ENCODE data around the gene TAF15.

The TAF15 gene

GRCh38 chr17:35867574-35867973 lies 58.3 kb downstream of the TAF15 start:
- no CpG with 5 or more reads among the region's 3 CpGs for WGBS (ENCODE audit: extremely low coverage, insufficient coverage, insufficient read length)
- Histone ChIP-seq H3K79me1 (ENCODE audit: low read length) (no peaks in the 10 kb centered on the region), H4K91ac (ENCODE audit: low read depth, low read length) (no peak overlapping the region), H4K12ac (ENCODE audit: low read depth, low read length) (no peak overlapping the region), H3K18ac (ENCODE audit: low read length) (no peak overlapping the region), H3K9me3 (ENCODE audit: insufficient read depth, low read depth, low read length) (no peaks in the 10 kb centered on the region), H3K4me1 (ENCODE audit: control insufficient read depth in 1 of 2, insufficient read depth in 2 of 2, low read length in 2 of 2) (peaks cover 3 to 4% of the 10 kb centered on the region in 2 experiments), H3K4me2 (ENCODE audit: low read length) (no peak overlapping the region), H2BK120ac (ENCODE audit: insufficient read depth, low read length, poor library complexity) (no peak overlapping the region), H3K27me3 (ENCODE audit: insufficient read depth, low read length) (no peaks in the 10 kb centered on the region), H3K79me2 (ENCODE audit: control insufficient read depth, insufficient read depth, low read length, poor library complexity) (no peaks in the 10 kb centered on the region), H2BK5ac (ENCODE audit: low read depth, low read length, poor library complexity) (no peak overlapping the region), H2AFZ (ENCODE audit: insufficient read depth, low read length, poor library complexity) (no peak overlapping the region), H3K23ac (ENCODE audit: low read length) (no peak overlapping the region), H3K27ac (ENCODE audit: low read depth, low read length) (no peak overlapping the region), H2BK12ac (ENCODE audit: low read length) (no peak overlapping the region), H3K4me3 (ENCODE audit: low read depth, low read length) (no peak overlapping the region), H3K4ac (ENCODE audit: low read depth, low read length) (no peak overlapping the region), H4K8ac (ENCODE audit: low read depth, low read length) (no peak overlapping the region), H3K9ac (ENCODE audit: low read length) (no peak overlapping the region), H3K36me3 (ENCODE audit: control insufficient read depth in 1 of 2, insufficient read depth in 2 of 2, low read length in 2 of 2) (no peaks in the 10 kb centered on the region), H3K14ac (ENCODE audit: low read length) (no peak overlapping the region), H2AK5ac (ENCODE audit: low read length) (no peak overlapping the region)
- DNase-seq: no peak

- H2BK120ac ChIP-seq (ENCODE audit: insufficient read depth, low read length, poor library complexity): no peak within 1 kb of the TSS
- H2BK5ac ChIP-seq (ENCODE audit: low read depth, low read length, poor library complexity): no peak within 1 kb of the TSS
- H3K36me3 ChIP-seq (ENCODE audit: control insufficient read depth in 1 of 2, insufficient read depth in 2 of 2, low read length in 2 of 2): no peaks in the 10 kb centered on the region
- H3K79me2 ChIP-seq (ENCODE audit: control insufficient read depth, insufficient read depth, low read length, poor library complexity): no peaks in the 10 kb centered on the region
- no peak within 1 kb of the TSS for H3K18ac ChIP-seq (ENCODE audit: low read length)
- no peak within 1 kb of the TSS for H3K9ac ChIP-seq (ENCODE audit: low read length)
- H3K27ac ChIP-seq (ENCODE audit: low read depth, low read length): no peak within 1 kb of the TSS
- no peak for DNase-seq
- H3K14ac ChIP-seq (ENCODE audit: low read length): no peak within 1 kb of the TSS
- peaks cover 3 to 4% of the 10 kb centered on the region in 2 experiments for H3K4me1 ChIP-seq (ENCODE audit: control insufficient read depth in 1 of 2, insufficient read depth in 2 of 2, low read length in 2 of 2)
- H4K8ac ChIP-seq (ENCODE audit: low read depth, low read length): no peak within 1 kb of the TSS
- no peak within 1 kb of the TSS for H3K4ac ChIP-seq (ENCODE audit: low read depth, low read length)
- H3K4me3 ChIP-seq (ENCODE audit: low read depth, low read length): no peak within 1 kb of the TSS
- no peaks in the 10 kb centered on the region for H3K9me3 ChIP-seq (ENCODE audit: insufficient read depth, low read depth, low read length)
- no peaks in the 10 kb centered on the region for H3K79me1 ChIP-seq (ENCODE audit: low read length)
- no peak within 1 kb of the TSS for H4K91ac ChIP-seq (ENCODE audit: low read depth, low read length)
- H4K12ac ChIP-seq (ENCODE audit: low read depth, low read length): no peak within 1 kb of the TSS
- H2AK5ac ChIP-seq (ENCODE audit: low read length): no peak within 1 kb of the TSS
- H3K27me3 ChIP-seq (ENCODE audit: insufficient read depth, low read length): no peaks in the 10 kb centered on the region
- no peak within 1 kb of the TSS for H3K4me2 ChIP-seq (ENCODE audit: low read length)
- H2BK12ac ChIP-seq (ENCODE audit: low read length): no peak within 1 kb of the TSS
- no CpG with 5 or more reads among the region's 3 CpGs for WGBS (ENCODE audit: extremely low coverage, insufficient coverage, insufficient read length)
- no peak within 1 kb of the TSS for H3K23ac ChIP-seq (ENCODE audit: low read length)
- H2AFZ ChIP-seq (ENCODE audit: insufficient read depth, low read length, poor library complexity): no peak within 1 kb of the TSS
Measured at GRCh38 chr17:35868737-35869136, 59.5 kb downstream of the TAF15 start, which contains the start of gene HEATR9. HEATR9 (minus strand) TSS chr17:35868891; CDS start chr17:35868742, 149 bp downstream.

- no peak overlapping the region for H2BK120ac ChIP-seq (ENCODE audit: insufficient read depth, low read length, poor library complexity)
- H3K79me1 ChIP-seq (ENCODE audit: low read length): no peaks in the 10 kb centered on the region
- H3K9ac ChIP-seq (ENCODE audit: low read length): no peak overlapping the region
- H3K9me3 ChIP-seq (ENCODE audit: insufficient read depth, low read depth, low read length): no peaks in the 10 kb centered on the region
- H3K14ac ChIP-seq (ENCODE audit: low read length): no peak overlapping the region
- H3K4me3 ChIP-seq (ENCODE audit: low read depth, low read length): no peak overlapping the region
- no peak overlapping the region for H3K23ac ChIP-seq (ENCODE audit: low read length)
- DNase-seq: peak in 1 of 2 donors; percentile 44
- no peak overlapping the region for H3K18ac ChIP-seq (ENCODE audit: low read length)
- H3K4me2 ChIP-seq (ENCODE audit: low read length): no peak overlapping the region
- no peak overlapping the region for H2AK5ac ChIP-seq (ENCODE audit: low read length)
- H4K91ac ChIP-seq (ENCODE audit: low read depth, low read length): no peak overlapping the region
- no peak overlapping the region for H3K4ac ChIP-seq (ENCODE audit: low read depth, low read length)
- H3K4me1 ChIP-seq (ENCODE audit: control insufficient read depth in 1 of 2, insufficient read depth in 2 of 2, low read length in 2 of 2): peaks cover 8 to 9% of the 10 kb centered on the region in 2 experiments
- H3K79me2 ChIP-seq (ENCODE audit: control insufficient read depth, insufficient read depth, low read length, poor library complexity): no peaks in the 10 kb centered on the region
- no peak overlapping the region for H2AFZ ChIP-seq (ENCODE audit: insufficient read depth, low read length, poor library complexity)
- no peak overlapping the region for H2BK12ac ChIP-seq (ENCODE audit: low read length)
- WGBS (ENCODE audit: extremely low coverage, insufficient coverage, insufficient read length): no CpG with 5 or more reads among the region's 8 CpGs
- no peaks in the 10 kb centered on the region for H3K27me3 ChIP-seq (ENCODE audit: insufficient read depth, low read length)
- no peak overlapping the region for H2BK5ac ChIP-seq (ENCODE audit: low read depth, low read length, poor library complexity)
- H4K8ac ChIP-seq (ENCODE audit: low read depth, low read length): no peak overlapping the region
- H3K27ac ChIP-seq (ENCODE audit: low read depth, low read length): no peak overlapping the region
- H3K36me3 ChIP-seq (ENCODE audit: control insufficient read depth in 1 of 2, insufficient read depth in 2 of 2, low read length in 2 of 2): no peaks in the 10 kb centered on the region
- no peak overlapping the region for H4K12ac ChIP-seq (ENCODE audit: low read depth, low read length)
Measured at GRCh38 chr17:35870906-35871819, 61.9 kb downstream of the TAF15 start.

- H3K27me3 ChIP-seq (ENCODE audit: insufficient read depth, low read length): no peaks in the 10 kb centered on the region
- H3K18ac ChIP-seq (ENCODE audit: low read length): no peak overlapping the region
- H4K12ac ChIP-seq (ENCODE audit: low read depth, low read length): no peak overlapping the region
- no peak overlapping the region for H4K91ac ChIP-seq (ENCODE audit: low read depth, low read length)
- no peaks in the 10 kb centered on the region for H3K79me2 ChIP-seq (ENCODE audit: control insufficient read depth, insufficient read depth, low read length, poor library complexity)
- no peak overlapping the region for H3K4me3 ChIP-seq (ENCODE audit: low read depth, low read length)
- H3K9me3 ChIP-seq (ENCODE audit: insufficient read depth, low read depth, low read length): no peaks in the 10 kb centered on the region
- peaks cover 6% of the 10 kb centered on the region in 2 experiments for H3K4me1 ChIP-seq (ENCODE audit: control insufficient read depth in 1 of 2, insufficient read depth in 2 of 2, low read length in 2 of 2)
- no peaks in the 10 kb centered on the region for H3K79me1 ChIP-seq (ENCODE audit: low read length)
- no peak overlapping the region for H3K4me2 ChIP-seq (ENCODE audit: low read length)
- no peak overlapping the region for H3K23ac ChIP-seq (ENCODE audit: low read length)
- H4K8ac ChIP-seq (ENCODE audit: low read depth, low read length): no peak overlapping the region
- H2BK12ac ChIP-seq (ENCODE audit: low read length): no peak overlapping the region
- DNase-seq: no peak
- no peak overlapping the region for H3K9ac ChIP-seq (ENCODE audit: low read length)
- H2AFZ ChIP-seq (ENCODE audit: insufficient read depth, low read length, poor library complexity): no peak overlapping the region
- 100% methylated on average over 1 of the region's 12 CpGs for WGBS (ENCODE audit: extremely low coverage, insufficient coverage, insufficient read length)
- no peak overlapping the region for H2BK120ac ChIP-seq (ENCODE audit: insufficient read depth, low read length, poor library complexity)
- H2AK5ac ChIP-seq (ENCODE audit: low read length): no peak overlapping the region
- no peak overlapping the region for H3K27ac ChIP-seq (ENCODE audit: low read depth, low read length)
- no peak overlapping the region for H3K14ac ChIP-seq (ENCODE audit: low read length)
- H2BK5ac ChIP-seq (ENCODE audit: low read depth, low read length, poor library complexity): no peak overlapping the region
- no peaks in the 10 kb centered on the region for H3K36me3 ChIP-seq (ENCODE audit: control insufficient read depth in 1 of 2, insufficient read depth in 2 of 2, low read length in 2 of 2)
- no peak overlapping the region for H3K4ac ChIP-seq (ENCODE audit: low read depth, low read length)
Measured at GRCh38 chr17:35872196-35872980, 63.1 kb downstream of the TAF15 start.

Data from trophoblast cell (in vitro differentiated cells and primary cell).